CD4-positive, alpha-beta T cell treated with Interleukin-6 at 100 ng/mL for 8 hours (primary cell): ENCODE data around the gene FCHO2.
"Not testable (repeated sequence)": the region's sequence is repeated elsewhere in the genome, so short reads cannot be mapped to it uniquely, and the experiment has no call there.

Experiments
- DNase-seq: peaks from one replicate; pipeline ENCODE4 v3.0.0-alpha.2; 2020; ENCODE audit warnings: mixed read lengths, low spot score

FCHO2 gene, protein sequence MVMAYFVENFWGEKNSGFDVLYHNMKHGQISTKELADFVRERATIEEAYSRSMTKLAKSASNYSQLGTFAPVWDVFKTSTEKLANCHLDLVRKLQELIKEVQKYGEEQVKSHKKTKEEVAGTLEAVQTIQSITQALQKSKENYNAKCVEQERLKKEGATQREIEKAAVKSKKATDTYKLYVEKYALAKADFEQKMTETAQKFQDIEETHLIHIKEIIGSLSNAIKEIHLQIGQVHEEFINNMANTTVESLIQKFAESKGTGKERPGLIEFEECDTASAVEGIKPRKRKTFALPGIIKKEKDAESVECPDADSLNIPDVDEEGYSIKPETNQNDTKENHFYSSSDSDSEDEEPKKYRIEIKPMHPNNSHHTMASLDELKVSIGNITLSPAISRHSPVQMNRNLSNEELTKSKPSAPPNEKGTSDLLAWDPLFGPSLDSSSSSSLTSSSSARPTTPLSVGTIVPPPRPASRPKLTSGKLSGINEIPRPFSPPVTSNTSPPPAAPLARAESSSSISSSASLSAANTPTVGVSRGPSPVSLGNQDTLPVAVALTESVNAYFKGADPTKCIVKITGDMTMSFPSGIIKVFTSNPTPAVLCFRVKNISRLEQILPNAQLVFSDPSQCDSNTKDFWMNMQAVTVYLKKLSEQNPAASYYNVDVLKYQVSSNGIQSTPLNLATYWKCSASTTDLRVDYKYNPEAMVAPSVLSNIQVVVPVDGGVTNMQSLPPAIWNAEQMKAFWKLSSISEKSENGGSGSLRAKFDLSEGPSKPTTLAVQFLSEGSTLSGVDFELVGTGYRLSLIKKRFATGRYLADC

DNA sequence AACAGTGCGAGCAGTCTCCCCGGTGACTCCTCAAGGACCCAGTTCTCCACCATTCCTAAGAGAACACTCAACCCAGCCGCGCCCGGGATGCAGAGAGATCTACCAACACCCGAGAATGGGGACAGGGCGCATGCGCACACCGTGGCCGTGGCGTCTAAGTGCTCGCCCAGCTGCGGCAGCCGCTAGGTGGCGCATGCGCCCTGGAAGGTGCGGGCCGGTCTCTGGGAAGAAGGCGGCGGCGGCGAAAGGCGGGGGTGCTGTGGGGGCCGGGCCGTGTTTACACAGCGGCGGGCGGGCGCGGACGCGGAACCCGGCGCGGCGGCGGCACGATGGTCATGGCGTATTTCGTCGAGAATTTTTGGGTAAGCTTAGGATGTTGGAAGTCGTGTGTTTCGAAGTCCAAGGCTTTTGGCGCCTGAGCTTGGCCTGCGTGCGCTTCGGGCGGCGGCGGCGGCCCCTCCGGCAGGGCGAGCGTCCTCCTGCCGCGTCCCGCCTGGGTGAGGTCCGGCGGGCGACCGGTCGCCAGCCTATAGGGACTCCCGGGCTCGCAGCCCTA lies at the start of gene FCHO2:
FCHO2 (plus strand) TSS at position 274 of the 556 bp plus-strand sequence; CDS start at position 330, 56 bp downstream.
- peak; percentile 95 for DNase-seq

DNA sequence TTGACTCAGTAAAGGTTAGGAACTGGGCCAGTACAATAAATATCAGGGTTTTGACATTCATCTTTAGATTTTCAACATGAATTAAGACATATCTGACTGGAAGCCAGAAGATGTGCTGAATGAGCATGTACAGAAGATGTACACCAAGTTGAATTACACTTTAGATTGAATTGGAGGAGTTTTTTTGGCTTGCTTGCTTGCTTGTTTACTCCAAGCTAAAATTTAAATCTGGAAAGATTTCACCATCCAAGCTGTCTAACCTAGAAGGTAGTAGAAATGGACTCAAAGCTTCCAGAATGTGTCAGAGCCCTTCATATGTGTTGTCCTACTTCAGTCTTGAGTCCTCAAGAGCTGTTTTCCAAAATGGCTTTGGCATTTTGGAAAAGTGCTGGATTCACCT lies 49.0 kb upstream of the FCHO2 start:
- no peak for DNase-seq

DNA sequence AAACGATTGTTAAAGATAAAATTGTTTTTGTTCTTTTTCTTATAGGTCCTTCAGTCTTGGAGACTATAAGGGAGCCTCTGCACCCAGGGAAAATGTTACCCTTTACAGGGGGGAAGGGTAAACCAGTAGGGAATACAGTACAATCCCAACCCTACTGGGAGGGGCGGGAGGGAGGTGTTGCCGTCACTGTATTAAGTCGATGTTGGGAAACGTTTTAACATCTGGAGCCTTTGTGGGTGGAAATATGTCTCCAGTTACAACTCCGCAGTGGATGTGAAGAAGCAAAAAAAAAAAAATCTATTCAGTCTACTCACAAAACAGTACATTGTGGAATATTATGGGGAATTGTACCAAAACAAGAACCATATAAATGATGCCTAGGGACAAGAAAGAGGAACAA lies 47.2 kb upstream of the FCHO2 start:
- no peak for DNase-seq

DNA sequence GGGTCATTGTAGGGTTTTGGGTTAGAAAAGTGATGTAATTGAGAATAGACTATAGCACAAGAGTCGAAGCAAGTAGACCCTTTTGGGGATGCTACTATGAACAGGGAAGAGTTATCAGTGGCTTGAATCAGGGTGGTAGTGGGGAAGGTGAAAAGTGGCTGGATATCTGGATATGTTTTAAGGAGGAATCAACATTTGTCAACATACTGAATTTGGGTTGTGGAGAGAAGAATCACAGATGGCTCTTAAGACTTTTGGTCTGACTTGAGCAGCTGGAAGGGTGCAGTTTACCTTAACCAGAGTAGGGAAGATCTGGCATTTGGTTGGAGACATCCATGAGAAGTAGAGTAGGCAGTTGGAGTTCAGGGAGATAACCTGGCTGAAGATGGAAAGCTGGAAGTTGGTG lies 38.5 kb upstream of the FCHO2 start:
- no peak for DNase-seq

DNA sequence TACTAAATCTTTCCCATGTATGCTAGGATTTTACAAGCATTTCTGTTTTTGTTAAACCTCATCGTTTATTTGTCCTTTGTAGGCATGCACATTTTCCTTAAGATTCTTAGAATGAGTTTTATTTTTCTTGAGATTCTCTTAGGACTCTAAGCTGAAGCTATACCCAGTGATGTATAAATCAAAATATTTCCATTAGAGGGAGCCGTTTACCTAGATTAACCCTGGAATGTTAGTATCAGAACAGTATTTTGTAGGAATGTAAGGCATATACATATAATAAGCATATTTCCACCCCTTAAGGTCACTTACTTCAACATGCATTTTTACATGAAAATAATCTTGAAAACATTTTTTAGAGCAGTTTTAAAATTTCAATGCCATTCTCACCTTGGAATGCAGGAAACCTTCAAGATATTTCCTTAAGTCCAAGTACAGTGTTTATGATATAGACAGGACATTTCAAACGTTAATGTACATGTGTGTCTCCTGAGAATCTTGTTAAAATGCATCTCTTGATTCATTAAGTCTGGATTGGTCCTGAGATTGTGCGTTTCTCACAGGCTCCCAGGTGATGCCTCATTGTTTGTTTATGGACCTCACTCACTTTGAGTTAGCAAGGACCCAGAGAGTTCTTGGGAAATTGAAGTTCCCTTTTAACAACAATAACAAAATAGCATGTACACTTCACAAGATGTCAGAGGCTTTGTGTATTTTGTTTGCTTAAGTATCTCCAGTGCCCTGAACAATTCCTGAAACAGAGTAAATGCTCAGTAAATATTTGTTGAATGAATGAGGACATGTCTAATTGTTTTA lies 34.9 kb upstream of the FCHO2 start:
- no peak for DNase-seq

DNA sequence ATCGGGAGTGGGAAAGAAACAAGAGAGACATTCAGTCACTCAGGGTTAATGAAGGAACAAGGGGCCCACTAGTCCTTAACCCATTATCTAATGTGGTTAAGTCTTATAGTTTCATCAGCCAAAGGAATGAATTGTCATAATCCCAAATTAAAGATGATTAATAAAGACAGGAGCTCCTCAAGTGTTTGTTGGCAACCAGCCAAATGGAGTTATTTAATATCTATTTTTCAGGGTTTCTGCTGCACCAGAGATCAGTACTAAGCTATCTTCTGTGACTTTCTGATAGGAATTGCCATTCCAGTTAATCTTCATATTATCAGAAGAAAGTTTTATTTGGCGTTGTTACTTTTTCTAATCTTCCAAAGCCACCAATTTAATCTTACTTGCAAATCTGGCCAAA lies 34.0 kb upstream of the FCHO2 start:
- DNase-seq = no peak

DNA sequence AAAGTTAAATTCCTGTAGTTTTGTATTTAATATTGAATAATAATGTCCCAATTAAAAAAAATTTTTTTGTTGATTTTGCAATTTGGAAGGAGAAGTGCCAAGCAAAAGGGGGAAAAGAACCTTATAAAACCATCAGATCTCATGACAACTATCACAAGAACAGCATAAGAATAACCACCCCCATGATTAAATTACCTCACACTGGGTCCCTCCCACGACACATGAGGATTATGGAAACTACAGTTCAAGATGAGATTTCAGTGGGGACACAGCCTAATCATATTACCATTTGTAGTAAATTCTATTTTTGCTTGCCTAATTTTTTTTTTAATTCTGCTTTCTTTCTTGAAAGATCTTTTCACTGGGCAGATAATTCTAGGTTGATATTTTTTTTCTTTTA lies 33.4 kb upstream of the FCHO2 start:
- no peak for DNase-seq

DNA sequence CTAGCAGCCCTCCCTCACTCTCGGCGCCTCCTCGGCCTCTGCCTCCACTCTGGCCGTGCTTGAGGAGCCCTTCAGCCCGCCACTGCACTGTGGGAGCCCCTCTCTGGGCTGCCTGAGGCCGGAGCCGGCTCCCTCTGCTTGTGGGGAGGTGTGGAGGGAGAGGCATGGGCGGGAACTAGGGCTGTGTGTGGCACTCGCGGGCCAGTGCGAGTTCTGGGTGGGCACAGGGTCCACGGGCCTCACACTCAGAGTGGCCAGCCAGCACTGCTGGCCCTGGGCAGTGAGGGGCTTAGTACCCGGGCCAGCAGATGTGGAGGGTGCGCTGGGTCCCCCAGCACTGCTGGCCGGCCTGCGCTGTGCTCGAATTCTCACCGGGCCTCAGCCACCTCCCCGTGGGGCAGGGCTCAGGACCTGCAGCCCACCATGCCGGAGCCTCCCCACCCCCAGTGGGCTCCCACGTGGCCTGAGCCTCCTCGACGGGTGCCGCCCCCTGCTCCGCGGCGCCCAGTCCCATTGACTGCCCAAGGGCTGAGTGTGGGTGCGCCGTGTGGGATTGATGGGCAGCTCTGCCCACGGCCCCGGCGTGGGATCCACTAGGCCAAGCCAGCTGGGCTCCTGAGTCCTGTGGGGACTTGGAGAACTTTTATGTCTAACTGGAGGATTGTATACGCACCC lies 30.4 kb upstream of the FCHO2 start:
- no peak for DNase-seq

DNA sequence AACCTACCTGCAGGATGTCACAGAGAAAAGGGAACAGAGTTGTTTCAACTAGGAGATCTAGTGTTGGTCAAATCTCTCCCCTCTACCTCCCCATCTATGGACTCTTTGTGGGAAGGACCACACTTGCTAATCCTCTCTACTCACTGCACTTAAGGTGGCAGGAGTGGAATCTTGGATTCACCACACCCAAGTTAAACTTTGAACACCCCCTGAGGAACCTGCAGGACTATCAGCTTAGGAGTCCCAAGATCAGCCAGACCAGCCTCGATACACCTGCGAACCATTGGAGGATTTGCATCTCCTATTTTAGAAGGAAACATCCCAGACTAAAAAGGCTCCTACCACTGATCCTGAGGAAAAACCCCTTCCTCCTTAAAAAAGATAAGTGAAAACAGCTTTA lies 23.2 kb upstream of the FCHO2 start:
- DNase-seq = not testable (repeated sequence)

DNA sequence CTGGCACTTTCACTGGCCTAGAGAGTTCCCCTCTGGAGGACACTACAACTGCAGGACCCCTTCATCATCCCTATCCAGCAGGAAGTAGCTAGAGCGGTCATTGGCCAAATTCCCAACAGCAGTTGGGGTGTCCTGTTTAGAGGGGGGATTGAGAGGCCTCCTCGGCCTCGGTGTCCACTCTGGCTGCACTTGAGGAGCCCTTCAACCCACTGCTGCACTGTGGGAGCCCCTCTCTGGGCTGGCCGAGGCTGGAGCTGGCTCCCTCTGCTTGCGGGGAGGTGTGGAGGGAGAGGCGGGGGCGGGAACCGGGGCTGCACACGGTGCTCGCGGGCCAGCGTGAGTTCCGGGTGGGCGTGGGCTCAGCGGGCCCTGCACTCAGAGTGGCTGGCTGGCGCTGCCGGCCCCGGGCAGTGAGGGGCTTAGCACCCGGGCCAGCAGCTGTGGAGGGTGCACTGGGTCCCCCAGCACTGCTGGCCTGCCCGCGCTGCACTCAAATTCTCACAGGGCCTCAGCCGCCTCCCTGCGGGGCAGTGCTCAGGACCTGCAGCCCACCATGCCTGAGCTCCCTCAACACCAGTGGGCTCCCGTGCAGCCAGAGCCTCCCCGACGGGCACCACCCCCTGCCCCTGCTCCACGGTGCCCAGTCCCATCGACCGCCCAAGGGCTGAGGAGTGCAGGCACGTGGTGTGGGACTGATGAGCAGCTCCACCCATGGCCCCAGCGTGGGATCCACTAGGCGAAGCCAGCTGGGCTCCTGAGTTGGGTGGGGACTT lies 20.7 kb upstream of the FCHO2 start:
- DNase-seq = not testable (repeated sequence)

DNA sequence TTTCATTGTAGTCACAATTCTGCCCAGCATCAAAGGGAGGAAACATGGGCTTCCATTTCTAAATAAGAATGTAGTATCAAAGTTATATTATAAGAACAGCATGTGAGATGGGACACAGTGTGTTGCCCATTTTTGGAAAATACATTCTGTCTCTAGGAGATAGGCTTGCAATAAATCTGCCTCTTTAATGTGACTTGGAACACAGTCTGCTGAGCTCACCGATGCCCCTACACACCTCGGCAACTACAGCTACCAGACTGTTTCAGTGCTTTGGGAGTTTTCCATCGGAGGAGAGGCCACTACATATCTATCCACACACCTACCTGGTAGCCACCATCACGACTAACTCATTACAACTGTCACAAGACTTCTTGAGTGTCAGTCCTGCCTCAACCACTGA lies 18.9 kb upstream of the FCHO2 start:
- no peak for DNase-seq

DNA sequence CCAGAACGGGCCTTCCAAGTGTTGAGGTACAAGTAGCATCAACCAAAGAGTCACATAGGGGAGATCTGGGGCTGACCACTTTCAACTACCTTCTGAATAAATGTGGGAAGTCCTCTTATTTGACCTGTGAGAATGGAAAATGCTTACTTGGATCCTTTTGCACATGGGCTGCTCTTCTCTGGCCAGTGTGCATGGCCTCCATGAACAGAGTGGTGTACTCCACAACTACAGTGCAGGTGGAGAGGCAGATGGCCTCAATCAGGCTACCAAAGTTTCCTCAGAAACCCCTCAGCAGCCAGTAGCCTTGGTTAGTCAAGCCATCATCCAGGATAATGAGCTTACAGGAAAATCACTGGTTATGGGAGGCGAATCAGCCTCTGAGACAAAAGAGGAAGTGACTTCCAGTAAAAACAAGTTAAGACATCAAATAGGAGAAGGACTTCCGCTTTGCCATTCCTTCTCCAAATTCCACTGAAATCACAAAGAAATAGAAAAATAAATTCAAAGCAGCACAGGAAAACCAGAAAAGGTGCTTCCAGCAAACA lies 18.3 kb upstream of the FCHO2 start:
- no peak for DNase-seq

DNA sequence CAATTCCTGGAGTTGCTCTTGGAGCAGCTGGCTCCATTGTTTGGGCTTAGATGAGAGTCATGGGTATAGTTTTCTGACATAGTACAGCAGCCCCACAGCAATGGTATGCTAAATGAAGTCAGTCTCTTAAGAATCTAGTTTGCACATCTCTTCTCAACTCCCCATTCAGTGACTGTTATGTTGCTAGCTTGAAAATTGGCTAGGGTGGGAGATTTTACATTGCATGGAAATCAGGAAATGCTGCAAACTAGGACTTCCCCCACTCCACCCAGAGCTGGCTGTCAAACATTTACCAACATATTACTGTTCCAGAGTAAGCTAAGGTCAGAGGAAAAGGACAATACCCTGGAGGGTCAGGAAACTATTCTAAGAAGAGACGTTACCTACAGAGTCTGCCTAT lies 17.6 kb upstream of the FCHO2 start:
- no peak for DNase-seq

DNA sequence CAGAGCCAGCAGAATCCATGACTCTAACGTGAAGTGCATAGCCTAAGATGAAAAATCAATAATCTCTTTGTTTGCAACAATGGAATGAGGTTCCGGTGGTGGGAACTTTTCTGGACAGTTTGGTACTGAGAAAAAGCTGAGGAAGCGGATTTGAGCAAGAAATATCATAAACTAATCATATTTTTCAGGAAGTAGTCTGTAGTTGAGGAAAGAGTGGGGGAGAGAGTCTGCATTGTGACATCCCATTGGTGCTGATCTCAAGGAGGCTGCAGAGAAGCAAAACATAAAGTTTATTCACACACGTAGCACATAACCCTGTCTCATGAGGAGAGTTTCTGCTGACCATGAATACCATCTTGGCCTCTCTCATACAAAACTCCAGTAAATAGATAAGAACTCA lies 15.8 kb upstream of the FCHO2 start:
- DNase-seq = no peak

DNA sequence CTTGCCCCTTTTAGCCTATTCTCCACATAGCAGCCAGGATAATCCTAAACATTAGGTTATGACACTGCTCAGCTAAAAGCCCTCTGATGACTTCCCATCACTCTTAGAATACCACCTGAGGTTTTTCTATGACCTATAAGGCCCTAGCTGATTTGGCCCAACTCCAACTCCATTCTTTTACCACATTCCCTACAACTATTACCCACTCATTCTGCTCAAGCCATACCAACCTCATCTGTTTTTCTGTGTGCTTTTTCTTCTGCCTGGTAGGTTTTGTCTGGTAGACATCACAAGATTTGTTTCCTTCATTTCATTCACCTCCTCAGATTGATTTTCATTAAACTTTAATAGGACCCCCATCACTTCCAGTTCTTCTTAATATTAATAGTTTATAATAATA lies 12.5 kb upstream of the FCHO2 start:
- DNase-seq = no peak

DNA sequence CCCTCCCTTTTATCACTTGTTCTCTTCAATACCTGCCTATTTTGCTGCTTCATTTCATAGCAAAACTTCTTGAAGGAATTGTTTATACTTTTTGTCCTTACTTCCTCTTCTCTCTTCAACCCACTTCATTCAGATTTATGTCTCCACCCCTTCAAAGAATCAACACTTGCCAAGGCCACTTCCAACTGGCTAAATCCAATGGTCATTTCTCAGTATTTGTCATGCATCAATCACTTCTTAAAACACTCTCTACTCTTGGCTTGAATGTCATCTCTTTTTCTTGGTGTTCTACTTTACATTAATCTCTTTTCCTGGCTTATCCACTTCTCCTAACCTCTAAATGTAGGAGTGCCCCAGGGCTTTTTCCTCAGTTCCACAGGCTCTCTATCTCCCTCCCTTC lies 8.3 kb upstream of the FCHO2 start:
- no peak for DNase-seq

DNA sequence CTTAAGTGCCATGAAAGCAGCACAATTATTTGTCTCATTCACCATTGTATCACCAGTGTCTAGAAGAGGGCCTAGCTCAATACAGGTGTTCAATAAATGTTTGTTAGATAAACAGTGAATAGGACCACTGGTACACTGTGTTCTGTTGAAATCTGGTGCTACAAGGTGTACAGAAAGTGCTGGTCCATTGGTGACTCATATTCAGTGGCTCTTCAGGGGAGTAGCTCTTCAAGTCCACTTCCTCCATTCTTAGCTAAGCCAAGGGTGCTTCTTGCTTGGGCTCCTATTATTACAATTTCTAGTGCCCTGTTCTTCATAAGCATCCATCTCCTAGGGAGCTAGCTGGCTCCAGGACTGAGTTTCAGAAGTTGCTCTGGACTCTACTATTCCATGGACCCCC lies 6.4 kb upstream of the FCHO2 start:
- no peak for DNase-seq

DNA sequence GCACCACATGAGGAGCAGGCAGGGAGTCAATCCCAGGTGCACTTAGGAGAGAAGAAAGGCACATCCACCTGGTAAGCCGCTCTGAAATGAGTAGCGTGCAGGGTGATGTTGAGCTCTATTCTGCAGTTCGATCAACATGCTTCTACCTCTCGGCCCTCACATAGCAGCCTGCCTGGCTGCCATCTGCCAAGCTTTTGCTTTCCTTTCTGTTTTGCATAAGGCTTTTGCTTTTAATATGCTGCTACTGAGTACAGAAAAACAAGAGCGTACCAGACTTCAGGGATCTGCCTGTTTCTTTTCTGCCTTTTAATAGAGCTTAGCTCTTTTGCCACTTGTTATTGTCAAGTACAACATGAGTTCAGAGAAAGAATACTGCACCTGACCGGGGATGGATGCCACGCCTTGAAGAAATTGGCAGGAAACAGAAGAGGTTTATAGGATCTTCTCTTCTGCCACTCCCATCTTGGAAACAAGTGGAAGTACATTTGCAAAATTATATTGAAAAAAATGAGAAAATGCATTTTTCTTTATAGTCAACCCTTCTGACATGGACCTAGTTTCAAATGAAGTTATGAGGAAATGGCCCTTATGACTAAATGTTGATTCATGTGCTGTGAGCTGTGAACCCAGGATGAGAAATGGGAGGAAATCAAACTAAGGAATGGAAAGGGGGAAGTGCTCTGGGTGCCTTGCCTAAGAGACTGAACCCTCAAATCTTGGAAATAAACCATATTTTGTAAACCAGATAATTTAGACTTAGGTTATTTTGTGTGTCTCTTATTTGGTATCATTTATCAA lies 4.0 kb upstream of the FCHO2 start:
- no peak for DNase-seq

DNA sequence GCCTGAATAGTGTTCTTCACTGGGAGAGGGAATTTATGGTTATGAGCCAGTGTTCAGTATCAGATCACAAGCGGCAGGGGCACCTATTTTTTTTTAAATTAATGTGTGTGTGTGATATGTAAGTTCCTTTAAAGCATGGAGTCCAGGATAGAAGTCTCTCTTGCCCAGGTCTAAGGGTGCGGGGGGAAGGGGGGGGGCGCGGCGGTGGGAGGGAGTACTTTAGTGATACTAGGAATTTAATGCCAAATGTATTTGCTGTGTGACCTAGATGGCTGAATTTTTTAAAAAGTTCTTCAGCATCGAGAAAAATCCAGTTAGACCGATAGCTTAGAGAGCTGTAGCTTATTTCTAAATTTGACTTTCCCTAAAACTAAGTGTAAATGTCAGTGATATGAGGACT lies 1.5 kb upstream of the FCHO2 start:
- no peak for DNase-seq
